ENCODE measurements around the gene C9orf152.
"Not testable (repeated sequence)": the region's sequence is repeated elsewhere in the genome, so short reads cannot be mapped to it uniquely, and the experiment has no call there.

C9orf152 gene

GRCh38 chr9:110217656-110218099 is 9.7 kb upstream of the C9orf152 start:
- peak; percentile 17 for DNase-seq (ENCODE audit: extremely low spot score, insufficient read length, low read depth)
- FAIRE-seq = peak; percentile 59

DNA sequence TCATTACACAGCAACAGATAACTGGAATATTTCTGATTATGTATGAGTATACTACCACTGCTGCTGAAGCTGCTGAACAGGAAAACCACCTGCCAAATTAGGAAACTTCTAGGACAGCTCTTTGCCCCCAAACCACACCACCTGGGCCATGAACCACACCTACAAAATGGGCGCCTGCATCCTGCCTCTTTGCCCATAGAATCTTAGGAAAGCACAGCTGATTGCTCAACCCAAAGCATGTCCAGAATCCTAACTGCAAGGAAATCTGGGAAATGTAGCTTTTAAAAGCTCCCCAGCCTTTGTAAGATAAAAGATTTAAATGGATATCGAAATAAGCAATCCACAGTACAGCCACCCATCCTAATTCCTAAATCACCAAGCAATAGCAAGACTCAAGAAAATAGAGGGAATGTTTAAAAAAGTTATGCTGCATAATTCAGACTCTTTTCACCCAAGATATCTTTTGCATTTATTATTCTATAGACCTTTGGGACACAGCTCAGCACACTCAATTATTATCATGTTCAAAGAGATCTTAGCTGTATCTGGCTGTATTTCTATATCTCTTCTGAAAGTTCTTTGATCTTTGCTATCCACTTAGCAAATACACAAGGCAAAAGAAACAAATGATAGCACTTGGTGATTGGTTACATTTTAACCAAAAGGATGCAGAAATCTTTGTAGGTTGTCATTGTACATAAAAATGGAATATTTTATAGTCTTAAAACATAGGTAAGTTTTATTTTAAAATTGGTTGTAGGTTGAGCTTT is 6.8 kb upstream of the C9orf152 start:
- FAIRE-seq (no peak), DNase-seq (ENCODE audit: extremely low spot score, insufficient read length, low read depth) (no peak)

DNA sequence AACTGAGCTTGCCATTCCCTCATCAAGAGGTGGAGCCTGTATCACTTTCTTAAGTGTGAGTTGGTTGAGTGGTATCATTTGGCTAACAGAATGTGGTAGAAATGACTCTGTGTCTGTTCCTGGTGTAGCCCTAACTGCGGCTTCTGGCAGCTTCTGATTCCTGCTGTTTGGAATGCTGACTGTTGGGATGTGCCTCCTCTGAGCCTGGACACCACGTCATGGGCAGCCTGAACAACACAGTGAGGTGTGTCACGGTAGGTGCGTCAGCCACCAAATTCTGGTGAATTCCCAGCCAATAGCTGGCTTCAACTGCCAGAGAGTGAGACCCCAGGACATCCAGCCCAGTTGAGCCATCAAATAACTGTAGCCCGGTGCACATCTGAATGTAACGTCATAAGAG is 6.1 kb upstream of the C9orf152 start:
- DNase-seq (ENCODE audit: extremely low spot score, insufficient read length, low read depth) (no peak), FAIRE-seq (no peak)

DNA sequence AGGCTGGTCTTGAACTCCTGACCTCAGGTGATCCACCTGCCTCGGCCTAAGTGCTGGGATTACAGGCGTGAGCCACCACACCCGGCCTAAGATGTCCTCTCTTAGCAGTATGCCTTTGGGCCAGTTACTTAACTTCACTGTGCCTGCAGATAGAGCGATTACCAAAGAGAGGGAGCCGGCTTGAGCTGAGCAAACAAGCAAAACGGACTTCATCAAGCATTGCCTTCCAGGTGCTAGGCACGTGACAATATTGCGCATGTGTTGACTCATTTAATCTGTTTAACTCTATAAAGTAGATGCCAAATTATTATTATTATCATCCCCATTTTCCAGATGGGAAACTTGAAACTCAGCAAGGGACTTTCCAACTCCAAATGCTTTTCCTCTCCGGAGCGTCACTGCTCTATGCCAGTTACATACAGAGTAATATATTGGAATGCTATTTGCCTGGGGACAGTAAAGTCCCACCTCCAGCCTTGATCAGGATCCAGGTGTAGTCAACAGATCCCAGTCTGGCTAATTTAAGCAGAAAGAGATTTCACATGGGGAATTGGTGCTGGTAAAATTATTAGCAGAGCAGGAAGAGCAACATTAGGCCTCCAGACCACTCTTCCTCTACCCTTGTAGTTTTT is 5.6 kb upstream of the C9orf152 start:
- no peak for FAIRE-seq

DNA sequence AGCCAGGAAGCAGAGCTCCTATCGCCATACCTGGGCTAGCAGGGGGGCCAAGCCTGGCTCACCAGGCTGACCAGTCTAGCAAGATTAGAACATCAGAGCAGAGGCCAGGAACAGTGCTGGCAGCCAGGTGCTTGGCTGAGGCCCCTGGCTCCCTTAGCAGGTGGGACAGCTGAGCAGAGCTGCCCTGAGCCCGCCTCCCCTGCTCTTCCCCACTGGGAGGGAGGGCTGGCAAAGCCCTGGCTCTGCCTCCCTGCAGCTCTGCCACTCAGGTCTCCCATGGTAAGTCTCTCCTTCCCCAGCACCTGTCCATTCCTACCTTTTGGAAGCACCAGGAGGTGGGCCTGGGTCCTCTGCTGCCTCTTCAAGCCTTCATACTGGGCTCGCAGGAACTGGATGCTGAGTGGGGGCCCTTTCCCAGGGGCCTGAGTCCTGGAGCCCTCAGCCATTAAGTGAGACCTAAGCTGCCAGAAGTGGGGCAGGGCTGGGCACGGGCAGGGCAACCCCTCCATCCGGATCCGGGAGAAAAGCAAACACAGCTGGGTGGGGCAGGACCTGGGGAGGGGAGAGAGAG is 803 bp downstream of the C9orf152 start:
- DNase-seq (ENCODE audit: extremely low spot score, insufficient read length, low read depth) (no peak), FAIRE-seq (no peak)

More for the DNA sequence above, 5.6 kb upstream of the C9orf152 start:
- no peak for DNase-seq (ENCODE audit: extremely low spot score, insufficient read length, low read depth)

DNA sequence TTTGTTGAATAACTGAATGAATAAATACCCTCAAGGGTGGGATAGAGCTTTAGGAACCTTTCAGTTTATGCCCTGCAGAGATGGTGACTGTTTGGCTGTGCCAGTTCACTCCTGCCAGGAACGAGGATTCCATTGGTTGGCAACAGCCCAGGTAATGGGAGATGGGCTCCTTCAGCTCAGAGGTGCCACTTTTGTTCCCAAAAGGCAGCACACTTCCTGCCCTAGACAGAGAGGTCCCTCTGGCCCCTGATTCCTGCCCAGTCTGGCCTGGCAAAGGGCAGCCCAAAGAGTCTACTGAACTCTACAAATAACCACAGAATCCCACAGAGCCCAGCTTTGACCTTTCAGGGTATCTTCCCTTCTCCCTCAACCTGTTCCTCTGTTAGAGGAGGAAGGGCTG is 1.6 kb downstream of the C9orf152 start:
- FAIRE-seq (no peak), DNase-seq (ENCODE audit: extremely low spot score, insufficient read length, low read depth) (no peak)

DNA sequence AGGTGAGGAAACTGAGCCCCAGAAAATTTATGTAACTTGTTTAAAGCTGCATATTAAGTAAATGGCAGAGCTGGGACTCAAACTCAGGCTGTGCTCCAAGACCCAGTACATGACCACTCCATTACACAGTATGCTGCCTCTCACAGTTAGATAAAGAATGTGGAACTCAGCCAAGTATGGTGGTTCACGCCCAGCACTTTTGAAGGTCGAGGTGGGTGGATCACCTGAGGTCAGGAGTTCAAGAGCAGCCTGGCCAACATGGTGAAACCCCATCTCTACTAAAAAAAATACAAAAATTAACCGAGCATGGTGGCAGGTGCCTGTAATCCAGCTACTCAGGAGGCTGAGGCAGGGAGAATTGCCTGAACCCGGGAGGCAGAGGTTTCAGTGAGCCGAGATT is 2.3 kb downstream of the C9orf152 start:
- not testable (repeated sequence) for DNase-seq (ENCODE audit: extremely low spot score, insufficient read length, low read depth); FAIRE-seq

GRCh38 chr9:110202232-110202631 is 5.7 kb downstream of the C9orf152 start:
- no peak for FAIRE-seq
- DNase-seq (ENCODE audit: extremely low spot score, insufficient read length, low read depth) = no peak

DNA sequence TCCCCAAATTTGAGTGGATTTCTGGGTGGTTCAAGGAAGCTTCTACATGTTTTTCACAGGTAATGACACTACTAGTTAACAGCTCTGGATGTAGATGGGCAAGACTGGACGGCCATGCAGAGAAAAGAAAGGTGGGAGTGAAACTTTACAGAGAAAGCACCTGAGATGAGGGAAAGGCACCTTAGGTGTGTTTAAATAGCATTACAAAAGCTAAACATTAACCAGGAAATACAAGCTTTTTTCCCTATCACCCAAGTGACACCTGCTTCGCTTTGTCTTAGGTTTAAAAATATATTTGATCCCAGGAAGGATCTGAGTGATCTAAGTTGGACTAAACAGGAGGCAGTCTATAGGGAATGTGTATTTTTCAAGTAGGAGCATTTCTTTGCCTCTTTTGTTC is 8.3 kb downstream of the C9orf152 start:
- DNase-seq (ENCODE audit: extremely low spot score, insufficient read length, low read depth) = no peak
- no peak for FAIRE-seq

- FAIRE-seq (no peak), DNase-seq (ENCODE audit: extremely low spot score, insufficient read length, low read depth) (no peak)
These were observed 9.6 kb downstream of the C9orf152 start for GRCh38 chr9:110198357-110198756.

- no peak for FAIRE-seq
- DNase-seq (ENCODE audit: extremely low spot score, insufficient read length, low read depth) = no peak
These were observed 10.4 kb downstream of the C9orf152 start for GRCh38 chr9:110197330-110198187.

DNA sequence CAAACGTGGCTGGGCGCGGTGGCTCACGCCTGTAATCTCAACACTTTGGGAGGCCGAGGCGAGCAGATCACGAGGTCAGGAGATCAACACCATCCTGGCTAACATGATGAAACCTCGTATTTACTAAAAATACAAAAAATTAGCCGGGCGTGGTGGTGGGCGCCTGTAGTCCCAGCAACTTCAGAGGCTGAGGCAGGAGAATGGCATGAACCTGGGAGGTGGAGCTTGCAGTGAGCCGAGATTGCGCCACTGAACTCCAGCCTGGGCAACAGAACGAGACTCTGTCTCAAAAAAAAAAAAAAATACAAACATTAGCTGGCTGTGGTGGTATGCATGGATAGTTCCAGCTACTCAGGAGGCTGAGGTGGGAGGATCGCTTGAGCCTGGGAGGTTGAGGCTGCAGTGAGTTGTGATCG is 11.9 kb downstream of the C9orf152 start:
- FAIRE-seq; DNase-seq (ENCODE audit: extremely low spot score, insufficient read length, low read depth): not testable (repeated sequence)

- DNase-seq (ENCODE audit: extremely low spot score, insufficient read length, low read depth) = no peak
- FAIRE-seq = no peak
These were observed 15.3 kb downstream of the C9orf152 start for GRCh38 chr9:110192531-110193261.

GRCh38 chr9:110191615-110192014 is 16.3 kb downstream of the C9orf152 start:
- no peak for DNase-seq (ENCODE audit: extremely low spot score, insufficient read length, low read depth)
- no peak for FAIRE-seq

DNA sequence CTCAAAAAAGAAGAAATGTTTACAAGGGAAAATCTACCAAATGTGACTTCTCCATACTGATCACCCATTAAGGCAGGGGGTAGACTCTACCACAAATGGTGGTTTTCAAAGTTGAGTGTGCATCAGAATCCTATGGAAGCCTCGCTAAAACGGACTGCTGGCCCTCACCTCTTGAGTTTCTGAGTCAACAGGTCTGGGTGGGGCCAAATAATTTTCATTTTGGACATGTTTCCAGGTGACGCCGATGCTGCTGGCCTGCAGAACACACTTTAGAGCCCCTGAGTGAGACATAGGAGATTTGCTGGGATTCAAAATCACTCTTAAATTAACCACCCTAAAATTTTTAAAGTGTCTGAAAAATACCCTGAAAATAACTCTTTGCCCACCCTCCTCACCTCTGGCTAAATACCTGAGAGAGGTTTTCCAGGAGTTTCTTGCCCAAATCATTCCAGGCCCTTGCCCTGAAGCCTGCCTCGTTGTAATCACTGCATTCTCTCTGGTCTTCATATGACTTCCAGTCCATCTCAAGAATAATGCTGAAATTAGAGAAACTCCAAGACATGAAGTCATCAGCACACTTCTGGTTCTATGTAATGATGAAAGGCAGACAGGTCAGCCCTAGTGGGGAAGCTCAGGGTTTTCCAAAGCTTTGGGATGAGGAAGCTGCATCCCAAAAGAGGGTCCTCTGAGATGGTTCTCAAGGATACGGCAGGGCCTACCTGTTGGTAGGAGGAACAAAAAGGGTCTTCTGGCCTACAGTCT is 18.2 kb downstream of the C9orf152 start:
- DNase-seq (ENCODE audit: extremely low spot score, insufficient read length, low read depth) (no peak), FAIRE-seq (no peak)

DNA sequence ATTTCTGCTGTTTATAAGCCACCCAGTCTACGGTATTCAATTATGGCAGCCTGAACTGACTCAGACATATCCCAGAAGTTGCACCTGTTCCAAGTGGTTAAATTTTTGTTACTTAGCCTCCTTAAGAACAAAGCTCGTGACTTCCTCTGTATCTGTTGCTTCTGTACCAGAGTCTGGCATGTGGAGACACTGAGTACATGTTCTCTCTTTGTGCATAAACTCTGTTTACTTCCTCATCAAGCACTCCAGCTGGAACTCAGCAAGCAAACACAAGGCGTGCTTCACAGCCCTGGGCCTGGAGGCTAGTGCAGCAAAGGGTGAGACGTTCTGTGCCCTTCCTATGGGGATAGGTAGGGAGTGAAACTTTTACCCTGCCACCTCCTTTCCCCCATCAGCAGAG is 19.0 kb downstream of the C9orf152 start:
- DNase-seq (ENCODE audit: extremely low spot score, insufficient read length, low read depth) = no peak

GRCh38 chr9:110188101-110188500 is 19.9 kb downstream of the C9orf152 start:
- FAIRE-seq = no peak
- DNase-seq (ENCODE audit: extremely low spot score, insufficient read length, low read depth) = no peak

More for the DNA sequence above, 19.0 kb downstream of the C9orf152 start:
- FAIRE-seq = no peak

DNA sequence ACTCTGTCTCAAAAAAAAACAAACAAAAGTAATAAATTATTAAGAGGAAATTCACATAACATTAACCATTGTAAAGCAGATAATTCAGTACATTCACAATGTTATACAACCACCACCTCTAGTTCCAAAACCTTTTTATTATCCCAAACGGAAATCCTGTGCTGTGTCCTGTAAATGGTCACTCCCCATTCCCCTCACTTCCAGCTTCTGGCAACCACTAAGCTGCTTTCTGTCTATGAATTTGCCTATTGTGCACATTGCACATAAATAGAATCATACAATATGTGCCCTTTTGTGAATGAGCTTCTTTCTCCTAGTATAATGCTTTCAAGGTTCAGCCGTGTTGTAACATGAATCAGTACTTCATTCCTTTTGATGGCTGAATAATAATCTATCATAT is 20.8 kb downstream of the C9orf152 start:
- FAIRE-seq = no peak
- no peak for DNase-seq (ENCODE audit: extremely low spot score, insufficient read length, low read depth)

- FAIRE-seq = no peak
These were observed 21.7 kb downstream of the C9orf152 start for GRCh38 chr9:110186254-110186653.

More at GRCh38 chr9:110186254-110186653, 21.7 kb downstream of the C9orf152 start:
- no peak for DNase-seq (ENCODE audit: extremely low spot score, insufficient read length, low read depth)
